ENCODE data around the gene TNS3.
A peak's percentile ranks its signal among the peaks of the same experiment; 100 is the strongest.

The TNS3 gene

GRCh38 chr7:47465191-47465590 is 116.7 kb downstream of the TNS3 start:
- DNase-seq: no peak

GRCh38 chr7:47464266-47464665 is 117.6 kb downstream of the TNS3 start:
- DNase-seq: no peak

- no peak for DNase-seq
These were observed 120.2 kb downstream of the TNS3 start for GRCh38 chr7:47461746-47462145.

GRCh38 chr7:47461161-47461560 is 120.8 kb downstream of the TNS3 start:
- no peak for DNase-seq

- no peak for DNase-seq
These were observed 121.5 kb downstream of the TNS3 start for GRCh38 chr7:47460251-47460989.

- DNase-seq: no peak
These were observed 123.4 kb downstream of the TNS3 start for GRCh38 chr7:47458486-47458885.

- DNase-seq: no peak
These were observed 123.9 kb downstream of the TNS3 start for GRCh38 chr7:47458057-47458456.

GRCh38 chr7:47456210-47456955 is 125.5 kb downstream of the TNS3 start:
- DNase-seq: no peak

- no peak for DNase-seq
These were observed 126.1 kb downstream of the TNS3 start for GRCh38 chr7:47455872-47456185.

GRCh38 chr7:47454974-47455871 is 126.7 kb downstream of the TNS3 start:
- no peak for DNase-seq

- no peak for DNase-seq
These were observed 127.6 kb downstream of the TNS3 start for GRCh38 chr7:47454069-47454973.

- DNase-seq: peak in 1 of 2 donors; percentile 34
These were observed 128.5 kb downstream of the TNS3 start for GRCh38 chr7:47453093-47454061.

- no peak for DNase-seq
These were observed 129.2 kb downstream of the TNS3 start for GRCh38 chr7:47452715-47453092.

GRCh38 chr7:47452295-47452694 is 129.6 kb downstream of the TNS3 start:
- DNase-seq: no peak

GRCh38 chr7:47451851-47452205 is 130.1 kb downstream of the TNS3 start:
- no peak for DNase-seq

- no peak for DNase-seq
These were observed 131.9 kb downstream of the TNS3 start for GRCh38 chr7:47449810-47450590.

GRCh38 chr7:47448971-47449370 is 132.9 kb downstream of the TNS3 start:
- no peak for DNase-seq

GRCh38 chr7:47447621-47448349 is 134.1 kb downstream of the TNS3 start:
- DNase-seq: no peak

GRCh38 chr7:47446871-47447466 is 134.9 kb downstream of the TNS3 start:
- DNase-seq: no peak

Measured in CD4-positive, alpha-beta T cell treated with Interleukin-4 for 1 hour (primary cell).